HG03571 (cell line): Measurements from ENCODE around the gene CADM1.

Experiments
- ATAC-seq: cut with Tn5 transposase; IDR thresholded peaks from one replicate; pipeline ENCODE4 v1.9.1; 2021; ENCODE audit not compliant: unreplicated experiment

The CADM1 gene

GRCh38 chr11:115504276-115505158 is at the start of gene CADM1:
CADM1 (minus strand) TSS chr11:115504415.
- ATAC-seq = no peak

GRCh38 chr11:115552773-115553438 is 48.7 kb upstream of the CADM1 start:
- ATAC-seq = no peak

GRCh38 chr11:115552151-115552772 is 48.0 kb upstream of the CADM1 start:
- ATAC-seq = no peak

GRCh38 chr11:115550291-115551059 is 46.3 kb upstream of the CADM1 start:
- no peak for ATAC-seq

GRCh38 chr11:115548878-115549528 is 44.8 kb upstream of the CADM1 start:
- ATAC-seq = no peak

GRCh38 chr11:115545581-115546210 is 41.5 kb upstream of the CADM1 start:
- no peak for ATAC-seq

GRCh38 chr11:115544422-115544948 is 40.3 kb upstream of the CADM1 start:
- no peak for ATAC-seq

- ATAC-seq = no peak
Observed at GRCh38 chr11:115541518-115541917, 37.3 kb upstream of the CADM1 start.

GRCh38 chr11:115539844-115540243 is 35.6 kb upstream of the CADM1 start:
- ATAC-seq = no peak

GRCh38 chr11:115535781-115536180 is 31.6 kb upstream of the CADM1 start:
- ATAC-seq = no peak

- ATAC-seq = no peak
Observed at GRCh38 chr11:115530752-115531151, 26.5 kb upstream of the CADM1 start.

GRCh38 chr11:115528225-115528624 is 24.0 kb upstream of the CADM1 start:
- no peak for ATAC-seq

- ATAC-seq = no peak
Observed at GRCh38 chr11:115527534-115528125, 23.4 kb upstream of the CADM1 start.

- no peak for ATAC-seq
Observed at GRCh38 chr11:115525531-115526006, 21.4 kb upstream of the CADM1 start.

- no peak for ATAC-seq
Observed at GRCh38 chr11:115524572-115524971, 20.4 kb upstream of the CADM1 start.

GRCh38 chr11:115523727-115524399 is 19.6 kb upstream of the CADM1 start:
- no peak for ATAC-seq

GRCh38 chr11:115522302-115522701 is 18.1 kb upstream of the CADM1 start:
- ATAC-seq = no peak

- ATAC-seq = no peak
Observed at GRCh38 chr11:115521825-115522224, 17.6 kb upstream of the CADM1 start.
